Gastroesophageal sphincter (tissue), 4 donors: ENCODE measurements around the gene SLC25A3. TPM values are rescaled to one million over a fixed set of nuclear protein-coding genes. Genes with fewer than 3 reads are reported as not detected.

Experiments
- ATAC-seq: fragments of 150-250 bp; one replicate; pipeline ENCODE4 v1.9.1; 2016; ENCODE audit warnings: mild to moderate bottlenecking, moderate library complexity
- H3K27ac ChIP-seq, 4 donors: fragments of 200-600 bp; sonication (generic) in 3 of 4; 1 replicate in 3 of 4; 2 replicates in 1 of 4; pipeline ENCODE4 v1.5.1; 2016 to 2019
- H3K27me3 ChIP-seq: fragments of 200-600 bp; sonication (generic); one replicate; pipeline ENCODE4 v1.5.1; 2019
- H3K36me3 ChIP-seq, 2 donors: fragments of 200-600 bp; sonication (generic); one replicate each; pipeline ENCODE4 v1.5.1; 2019; ENCODE audit warnings: control low read depth in 1 of 2
- H3K4me1 ChIP-seq, 3 donors: fragments of 200-600 bp; sonication (generic); 1 replicate in 2 of 3; 2 replicates in 1 of 3; pipeline ENCODE4 v1.5.1; 2016 to 2019; ENCODE audit warnings: control low read depth in 2 of 3
- H3K4me3 ChIP-seq, 2 donors: fragments of 200-600 bp; sonication (generic); one replicate each; pipeline ENCODE4 v1.5.1; 2019; ENCODE audit warnings: mild to moderate bottlenecking in 1 of 2, moderate library complexity in 1 of 2
- H3K9me3 ChIP-seq, 3 donors: fragments of 200-600 bp; sonication (generic); one replicate each; pipeline ENCODE4 v1.5.1; 2017 to 2019; ENCODE audit warnings: control low read depth in 2 of 3
- CTCF ChIP-seq, 4 experiments: fragments of 200-600 bp in 2 of 4; fragments of 450-650 bp in 2 of 4; sonication (generic) in 1 of 4; IDR thresholded peaks; one replicate each; pipeline ENCODE4 v1.5.1; 2017 to 2019; ENCODE audit warnings: antibody characterized with exemption in 4 of 4, mild to moderate bottlenecking in 2 of 4, moderate library complexity in 2 of 4
- EP300 ChIP-seq: sonication (generic); formaldehyde crosslinking; IDR thresholded peaks from one replicate; pipeline ENCODE4 v1.6.1; 2017; ENCODE audit warnings: antibody characterized with exemption, mild to moderate bottlenecking
- POLR2A ChIP-seq, 2 donors: fragments of 450-650 bp; IDR thresholded peaks; one replicate each; pipeline ENCODE4 v1.6.1; 2017; ENCODE audit warnings: antibody characterized with exemption in 2 of 2, mild to moderate bottlenecking in 2 of 2, moderate library complexity in 1 of 2
- POLR2AphosphoS5 ChIP-seq: sonication (generic); formaldehyde crosslinking; IDR thresholded peaks from one replicate; pipeline ENCODE4 v1.6.1; 2017; ENCODE audit warnings: antibody characterized with exemption
- WGBS, 2 donors: methylation state at CpG; one replicate each; pipeline ENCODE4 v1.1.5; 2018; ENCODE audit warnings: low coverage in 1 of 2; 5-methylcytosine and 5-hydroxymethylcytosine counted together
- small RNA-seq, 4 donors: library from RNA; depleted of rRNA; stranded (forward); fragments of <200 nt; gene quantifications; one replicate each; pipeline ENCODE3, GENCODE V24; 2016
- total RNA-seq, 4 donors: library from RNA; depleted of rRNA; stranded (reverse); fragments of >200 nt; gene quantifications; one replicate each; pipeline ENCODE4 v1.1.0, GENCODE V29; 2016

SLC25A3 gene
- total RNA-seq, 4 donors from 2014 or later = 602 to 636 (median 625) TPM

GRCh38 chr12:98653866-98654493 is 60.5 kb downstream of the SLC25A3 start:
- H3K27me3 ChIP-seq = no peaks in the 10 kb centered on the region
- TF ChIP-seq POLR2A (IDR thresholded peaks at IDR 0.05) (no peak), EP300 (no peak), CTCF (IDR thresholded peaks at IDR 0.05) (peak; percentile 32 to 67 (median 54)), POLR2AphosphoS5 (no peak)
- no peak overlapping the region for H3K4me3 ChIP-seq
- H3K36me3 ChIP-seq = peaks cover 0 to 67% of the 10 kb centered on the region in 2 donors
- no peaks in the 10 kb centered on the region for H3K9me3 ChIP-seq
- 92 to 100% methylated on average over 1 of the region's 1 CpG for WGBS, 2 donors
- no peaks in the 10 kb centered on the region for H3K4me1 ChIP-seq
- no peak for ATAC-seq
- H3K27ac ChIP-seq = no peak overlapping the region

Small RNAs within 50 kb of the gene (small RNA-seq; reads per million reads assigned to genes)
- gene SNORA53 = 2.6 to 20.2 (median 10.6) reads per million in 4 donors

Other genes with a start within 250 kb of the SLC25A3 start
- 10 to 100 TPM; 42.3 to 56.7 (median 53.7) TPM for gene TMPO, start 78.1 kb upstream of the SLC25A3 start, total RNA-seq
- gene IKBIP, start 51.1 kb downstream of the SLC25A3 start, total RNA-seq = 10 to 100 TPM in 2 of 4 donors, 1 to 10 TPM in 2; 4.5 to 17.2 (median 10.2) TPM
- 10 to 100 TPM in 1 of 4 donors, 1 to 10 TPM in 3; 7.5 to 18.6 (median 8.5) TPM for gene APAF1, start 51.6 kb downstream of the SLC25A3 start, total RNA-seq